GM12878 (cell line): ENCODE measurements around the gene GSTM5. TPM values are rescaled to one million over a fixed set of nuclear protein-coding genes. Genes with fewer than 3 reads are reported as not detected.

Experiments used
- ATAC-seq: fragments of 200-7000 bp; cut with Tn5 transposase; 3 replicates; pipeline ENCODE4 v1.9.1; 2020; ENCODE audit warnings: mild to moderate bottlenecking, moderate library complexity
- BruUV-seq: library from RNA; stranded (reverse); fragments of 400-500 nt; replicated peaks from 2 replicates; lab custom pipeline; 2021; lab: Mats Ljungman, UMichigan
- CTCF ChIA-PET: fragments of 300-600 bp; sonication (Branson Sonifier 250); formaldehyde crosslinking; extraction: SDS; loops from one replicate; lab custom pipeline; 2021; ENCODE audit warnings: inconsistent platforms; lab: Yijun Ruan, JAX
- POLR2A ChIA-PET: fragments of 350-600 bp; formaldehyde crosslinking; extraction: SDS; loops from one replicate; lab custom pipeline; 2021; ENCODE audit warnings: inconsistent platforms; lab: Charles Lee
- RAD21 ChIA-PET: fragments of 300-600 bp; sonication (Branson Sonifier 250); formaldehyde crosslinking; loops from one replicate; lab custom pipeline; 2023; ENCODE audit warnings: antibody characterized with exemption; ENCODE audit not compliant: unreplicated experiment; lab: Charles Lee
- SMC1A ChIA-PET: fragments of 300-600 bp; sonication (Branson Sonifier 250); formaldehyde crosslinking; loops from one replicate; lab custom pipeline; 2023; ENCODE audit not compliant: unreplicated experiment, uncharacterized antibody; lab: Charles Lee
- DNase-seq: peaks from one replicate; pipeline ENCODE4 v3.0.0-alpha.2; 2011; ENCODE audit warnings: low read depth, low spot score
- FAIRE-seq: peaks from 3 replicates; lab custom pipeline; 2011; peaks lifted over from hg19 to GRCh38; lab: Jason Lieb, UNC
- H2AFZ ChIP-seq: 2 replicates; pipeline ENCODE4 v1.6.0; 2011; ENCODE audit warnings: low read depth, low read length, control low read depth; ENCODE audit not compliant: control insufficient read depth
- H3K27ac ChIP-seq: 2 replicates; pipeline ENCODE4 v1.5.1; 2011; ENCODE audit warnings: control low read depth; ENCODE audit not compliant: control insufficient read depth, insufficient read depth
- H3K27me3 ChIP-seq, 2 experiments: replicated peaks in 1 of 2; 2 replicates each; pipeline versions ENCODE4 v1.6.0 to v1.6.1; 2011; ENCODE audit warnings: low read length in 1 of 2; ENCODE audit not compliant: control insufficient read depth in 2 of 2, insufficient read depth in 2 of 2
- H3K36me3 ChIP-seq, 2 experiments: 2 replicates each; pipeline ENCODE4 v1.5.1; 2011; ENCODE audit warnings: low read length in 1 of 2; ENCODE audit not compliant: control insufficient read depth in 2 of 2, insufficient read depth in 2 of 2
- H3K4me1 ChIP-seq: 2 replicates; pipeline ENCODE4 v1.6.1; 2011; ENCODE audit warnings: mild to moderate bottlenecking, low read length, moderate library complexity, mixed read lengths; ENCODE audit not compliant: control insufficient read depth, insufficient read depth
- H3K4me2 ChIP-seq: 2 replicates; pipeline ENCODE4 v1.6.0; 2011; ENCODE audit warnings: control low read depth; ENCODE audit not compliant: control insufficient read depth, insufficient read depth
- H3K4me3 ChIP-seq: fragments of 200-600 bp; sonication (generic); 2 replicates; pipeline ENCODE4 v1.5.1; 2016
- H3K79me2 ChIP-seq: 2 replicates; pipeline ENCODE4 v1.6.0; 2011; ENCODE audit warnings: low read length; ENCODE audit not compliant: control insufficient read depth, insufficient read depth
- H3K9ac ChIP-seq: 2 replicates; pipeline ENCODE4 v1.8.0; 2011; ENCODE audit warnings: low read length, control low read depth, mixed read lengths; ENCODE audit not compliant: control insufficient read depth, insufficient read depth
- H3K9me3 ChIP-seq: replicated peaks from 3 replicates; pipeline ENCODE4 v1.5.1; 2011; ENCODE audit warnings: mild to moderate bottlenecking, low read length; ENCODE audit not compliant: control insufficient read depth, insufficient read depth
- H4K20me1 ChIP-seq: 2 replicates; pipeline ENCODE4 v1.6.0; 2011; ENCODE audit not compliant: control insufficient read depth, insufficient read depth
- EED ChIP-seq: sonication (generic); IDR thresholded peaks from 2 replicates; pipeline ENCODE4 v1.6.1; 2016; ENCODE audit warnings: antibody characterized with exemption, low read depth
- RAD21 ChIP-seq: IDR thresholded peaks from 2 replicates; pipeline ENCODE4 v1.6.1; 2011; ENCODE audit warnings: mild to moderate bottlenecking, low read depth, low read length, moderate library complexity; ENCODE audit not compliant: insufficient read depth
- SUPT20H ChIP-seq: IDR thresholded peaks from 2 replicates; pipeline ENCODE4 v1.6.1; 2011; ENCODE audit warnings: low read depth, mild to moderate bottlenecking, low read length, moderate library complexity, borderline replicate concordance; ENCODE audit not compliant: control insufficient read depth
- ZNF384 ChIP-seq: IDR thresholded peaks from 2 replicates; pipeline ENCODE4 v1.6.1; 2012; ENCODE audit warnings: low read depth, mild to moderate bottlenecking, low read length, improper control_type of control experiment, borderline replicate concordance
- ZZZ3 ChIP-seq: IDR thresholded peaks from 2 replicates; pipeline ENCODE4 v1.6.1; 2011; ENCODE audit warnings: low read depth; ENCODE audit not compliant: control insufficient read depth, insufficient read length
- WGBS: methylation state at CpG from one replicate; pipeline ENCODE4 v1.1.6; 2016; ENCODE audit warnings: low lambda C conversion rate; ENCODE audit not compliant: insufficient replicate concordance, insufficient coverage; ENCODE audit errors: missing lambda C conversion rate; 5-methylcytosine and 5-hydroxymethylcytosine counted together
- in situ Hi-C: fragments of 300-500 bp; cut with MboI; formaldehyde crosslinking; loops from 9 replicates; pipeline ENCODE4 v1.14.3; 2018; ENCODE audit warnings: mixed read lengths
- intact Hi-C: fragments of 100-400 bp; cut with micrococcal nuclease; formaldehyde crosslinking; loops from one replicate; pipeline ENCODE4 v1.14.2; 2022; ENCODE audit not compliant: unreplicated experiment
- polyA plus RNA-seq, 11 experiments: library from polyadenylated mRNA; depleted of rRNA in 4 of 11; unstranded in 6 of 11; stranded (reverse) in 5 of 11; fragments of >200 nt; fragmentation: Nextera tagmentation in 4 of 11; fragmentation: Illumina TruSeq in 1 of 11; extraction: Ambion mirVana in 4 of 11; extraction: Trizol in 1 of 11; gene quantifications; 1 replicate in 1 of 11; 2 replicates in 10 of 11; pipeline versions ENCODE4 v1.2.1 to v1.2.3, GENCODE V29; 2011 to 2016; ENCODE audit warnings: inconsistent platforms in 2 of 11, missing spikeins in 2 of 11, low read depth in 1 of 11
- total RNA-seq, 4 experiments: library from RNA; depleted of rRNA in 3 of 4; stranded (reverse); fragments of >200 nt in 3 of 4; fragmentation: Illumina TruSeq in 1 of 4; extraction: Trizol in 1 of 4; gene quantifications; 2 replicates each; pipeline versions ENCODE4 v1.2.1 to v1.2.3, GENCODE V29; 2013 to 2021
- TF ChIP-seq, protein P1 (sequence below): fragments of 450-650 bp; IDR thresholded peaks from 2 replicates; pipeline ENCODE4 v1.6.1; 2017; ENCODE audit warnings: mild to moderate bottlenecking, moderate library complexity
- TF ChIP-seq, protein P2 (sequence below): fragments of 150-350 bp; IDR thresholded peaks from 2 replicates; pipeline ENCODE4 v1.6.1; 2014; ENCODE audit warnings: mild to moderate bottlenecking, low read depth, low read length
- TF ChIP-seq, protein P3 (sequence below): IDR thresholded peaks from 2 replicates; pipeline ENCODE4 v1.6.1; 2011; ENCODE audit warnings: borderline replicate concordance, low read depth, mild to moderate bottlenecking, moderate library complexity, mixed read lengths, low read length; ENCODE audit not compliant: insufficient read depth; ENCODE audit errors: extremely low read length
- TF ChIP-seq, protein P4 (sequence below): fragments of 450-650 bp; IDR thresholded peaks from 2 replicates; pipeline ENCODE4 v1.6.1; 2017; ENCODE audit warnings: borderline replicate concordance

Gene GSTM5
- total and polyA plus RNA-seq, 10 of the 15 experiments (the other 5 are each of a cell fraction or from before 2014, with no cell fraction given) = 0.10 to 0.37 (median 0.26) TPM; not detected in 1

DNA sequence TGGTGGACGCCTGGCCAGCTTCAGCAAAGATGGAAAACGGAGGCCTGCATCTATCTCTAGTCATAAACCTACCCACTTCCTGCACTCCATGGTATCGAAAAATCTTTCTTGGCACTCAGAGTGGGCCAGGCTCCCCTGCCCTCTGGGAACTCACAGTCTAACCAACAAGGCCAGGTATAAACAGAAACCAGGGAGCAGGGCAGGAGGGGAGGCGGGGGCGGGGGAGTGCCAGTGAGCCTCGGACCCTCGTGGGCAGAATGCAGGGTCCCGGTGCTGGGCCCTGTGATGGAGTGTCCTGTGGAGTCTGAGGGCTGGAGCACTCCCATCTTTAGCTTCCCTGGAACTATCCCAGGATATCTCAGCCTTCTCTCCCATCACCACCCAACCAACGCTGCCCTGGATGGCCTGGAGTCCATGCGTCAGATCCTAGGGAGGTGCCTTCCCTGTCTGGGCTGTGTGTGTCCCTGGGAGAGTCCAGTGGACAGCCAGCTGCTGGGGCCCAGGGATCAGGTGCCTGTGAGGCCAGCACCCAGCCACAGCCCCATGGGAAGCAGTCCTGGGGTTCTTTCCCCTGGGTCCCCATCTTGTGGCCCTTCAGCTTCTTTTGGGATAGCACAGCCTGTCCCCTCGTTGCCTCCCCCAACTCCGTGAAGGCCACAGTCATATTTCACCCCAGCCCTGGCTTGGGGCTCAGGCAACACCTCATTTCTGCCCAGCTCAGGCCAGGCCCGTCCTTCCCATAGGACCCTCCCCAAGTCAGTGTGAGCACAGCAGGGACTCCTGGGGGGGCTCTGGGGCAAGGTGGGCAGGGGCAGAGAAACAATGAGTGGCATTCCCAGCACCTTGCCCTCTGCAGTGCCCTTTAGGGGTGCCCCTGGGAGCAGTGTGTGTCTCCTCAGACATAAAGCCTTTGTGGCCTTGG, 52.8 kb downstream of the GSTM5 start (continued):
- TF ChIP-seq, protein P1, sequence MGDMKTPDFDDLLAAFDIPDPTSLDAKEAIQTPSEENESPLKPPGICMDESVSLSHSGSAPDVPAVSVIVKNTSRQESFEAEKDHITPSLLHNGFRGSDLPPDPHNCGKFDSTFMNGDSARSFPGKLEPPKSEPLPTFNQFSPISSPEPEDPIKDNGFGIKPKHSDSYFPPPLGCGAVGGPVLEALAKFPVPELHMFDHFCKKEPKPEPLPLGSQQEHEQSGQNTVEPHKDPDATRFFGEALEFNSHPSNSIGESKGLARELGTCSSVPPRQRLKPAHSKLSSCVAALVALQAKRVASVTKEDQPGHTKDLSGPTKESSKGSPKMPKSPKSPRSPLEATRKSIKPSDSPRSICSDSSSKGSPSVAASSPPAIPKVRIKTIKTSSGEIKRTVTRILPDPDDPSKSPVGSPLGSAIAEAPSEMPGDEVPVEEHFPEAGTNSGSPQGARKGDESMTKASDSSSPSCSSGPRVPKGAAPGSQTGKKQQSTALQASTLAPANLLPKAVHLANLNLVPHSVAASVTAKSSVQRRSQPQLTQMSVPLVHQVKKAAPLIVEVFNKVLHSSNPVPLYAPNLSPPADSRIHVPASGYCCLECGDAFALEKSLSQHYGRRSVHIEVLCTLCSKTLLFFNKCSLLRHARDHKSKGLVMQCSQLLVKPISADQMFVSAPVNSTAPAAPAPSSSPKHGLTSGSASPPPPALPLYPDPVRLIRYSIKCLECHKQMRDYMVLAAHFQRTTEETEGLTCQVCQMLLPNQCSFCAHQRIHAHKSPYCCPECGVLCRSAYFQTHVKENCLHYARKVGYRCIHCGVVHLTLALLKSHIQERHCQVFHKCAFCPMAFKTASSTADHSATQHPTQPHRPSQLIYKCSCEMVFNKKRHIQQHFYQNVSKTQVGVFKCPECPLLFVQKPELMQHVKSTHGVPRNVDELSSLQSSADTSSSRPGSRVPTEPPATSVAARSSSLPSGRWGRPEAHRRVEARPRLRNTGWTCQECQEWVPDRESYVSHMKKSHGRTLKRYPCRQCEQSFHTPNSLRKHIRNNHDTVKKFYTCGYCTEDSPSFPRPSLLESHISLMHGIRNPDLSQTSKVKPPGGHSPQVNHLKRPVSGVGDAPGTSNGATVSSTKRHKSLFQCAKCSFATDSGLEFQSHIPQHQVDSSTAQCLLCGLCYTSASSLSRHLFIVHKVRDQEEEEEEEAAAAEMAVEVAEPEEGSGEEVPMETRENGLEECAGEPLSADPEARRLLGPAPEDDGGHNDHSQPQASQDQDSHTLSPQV = no peak

DNA sequence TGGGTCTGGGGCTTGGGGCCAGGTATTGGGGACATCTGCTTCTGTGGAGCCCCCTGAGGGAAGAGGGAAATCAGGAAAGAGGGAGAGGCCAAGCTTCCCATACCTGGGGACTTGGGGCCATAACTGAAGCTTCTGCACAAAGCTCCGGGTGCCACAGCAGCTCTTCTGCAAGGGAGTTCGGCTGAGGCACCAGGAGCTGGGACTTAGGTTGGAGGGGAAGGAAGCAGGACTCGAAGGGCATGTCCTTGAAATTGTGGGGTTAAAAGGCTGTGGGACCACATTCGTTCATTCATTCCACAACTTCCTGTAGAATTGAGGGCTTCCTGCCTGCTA, 53.4 kb downstream of the GSTM5 start:
- RAD21 ChIA-PET = interaction anchor here (0.8 to 2.0 kb wide), 2 partner anchors 125 to 220 kb away, joined by 3 to 5 read pairs; no protein-coding TSS in a partner anchor
- SMC1A ChIA-PET = interaction anchor here (2.7 kb wide), 1 partner anchor 125 kb away, joined by 8 read pairs; no protein-coding TSS in a partner anchor
- H3K9me3 ChIP-seq = no peaks in the 10 kb centered on the region
- H3K4me2 ChIP-seq = no peak overlapping the region
- 50% methylated on average over 4 of the region's 4 CpGs for WGBS
- FAIRE-seq (no peak), ATAC-seq (no peak), DNase-seq (no peak)
- no TSS peak for BruUV-seq
- H3K27ac ChIP-seq = no peak overlapping the region
- no peak overlapping the region for H3K4me3 ChIP-seq
- in situ Hi-C loops = no loop called here
- intact Hi-C loops = no loop called here
- no peaks in the 10 kb centered on the region for H3K4me1 ChIP-seq
- H3K9ac ChIP-seq = no peak overlapping the region
- H3K36me3 ChIP-seq = no peaks in the 10 kb centered on the region
- no peak overlapping the region for H2AFZ ChIP-seq
- POLR2A ChIA-PET = no interaction called here
- H3K79me2 ChIP-seq = no peaks in the 10 kb centered on the region
- H4K20me1 ChIP-seq = no peaks in the 10 kb centered on the region
- no peaks in the 10 kb centered on the region; a peak in 1 of 4 replicates for H3K27me3 ChIP-seq
- CTCF ChIA-PET = interaction anchor here (0.7 to 1.9 kb wide), 9 partner anchors 9 to 220 kb away, joined by 3 to 8 read pairs (median 4); partner anchors contain the start of gene AHCYL1
- TF ChIP-seq, protein P2, sequence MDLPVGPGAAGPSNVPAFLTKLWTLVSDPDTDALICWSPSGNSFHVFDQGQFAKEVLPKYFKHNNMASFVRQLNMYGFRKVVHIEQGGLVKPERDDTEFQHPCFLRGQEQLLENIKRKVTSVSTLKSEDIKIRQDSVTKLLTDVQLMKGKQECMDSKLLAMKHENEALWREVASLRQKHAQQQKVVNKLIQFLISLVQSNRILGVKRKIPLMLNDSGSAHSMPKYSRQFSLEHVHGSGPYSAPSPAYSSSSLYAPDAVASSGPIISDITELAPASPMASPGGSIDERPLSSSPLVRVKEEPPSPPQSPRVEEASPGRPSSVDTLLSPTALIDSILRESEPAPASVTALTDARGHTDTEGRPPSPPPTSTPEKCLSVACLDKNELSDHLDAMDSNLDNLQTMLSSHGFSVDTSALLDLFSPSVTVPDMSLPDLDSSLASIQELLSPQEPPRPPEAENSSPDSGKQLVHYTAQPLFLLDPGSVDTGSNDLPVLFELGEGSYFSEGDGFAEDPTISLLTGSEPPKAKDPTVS = no peak
- TF ChIP-seq EED (no peak), ZZZ3 (no peak), ZNF384 (no peak), SUPT20H (no peak), RAD21 (no peak)
- TF ChIP-seq, protein P3, sequence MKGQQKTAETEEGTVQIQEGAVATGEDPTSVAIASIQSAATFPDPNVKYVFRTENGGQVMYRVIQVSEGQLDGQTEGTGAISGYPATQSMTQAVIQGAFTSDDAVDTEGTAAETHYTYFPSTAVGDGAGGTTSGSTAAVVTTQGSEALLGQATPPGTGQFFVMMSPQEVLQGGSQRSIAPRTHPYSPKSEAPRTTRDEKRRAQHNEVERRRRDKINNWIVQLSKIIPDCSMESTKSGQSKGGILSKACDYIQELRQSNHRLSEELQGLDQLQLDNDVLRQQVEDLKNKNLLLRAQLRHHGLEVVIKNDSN = no peak
- TF ChIP-seq, protein P4, sequence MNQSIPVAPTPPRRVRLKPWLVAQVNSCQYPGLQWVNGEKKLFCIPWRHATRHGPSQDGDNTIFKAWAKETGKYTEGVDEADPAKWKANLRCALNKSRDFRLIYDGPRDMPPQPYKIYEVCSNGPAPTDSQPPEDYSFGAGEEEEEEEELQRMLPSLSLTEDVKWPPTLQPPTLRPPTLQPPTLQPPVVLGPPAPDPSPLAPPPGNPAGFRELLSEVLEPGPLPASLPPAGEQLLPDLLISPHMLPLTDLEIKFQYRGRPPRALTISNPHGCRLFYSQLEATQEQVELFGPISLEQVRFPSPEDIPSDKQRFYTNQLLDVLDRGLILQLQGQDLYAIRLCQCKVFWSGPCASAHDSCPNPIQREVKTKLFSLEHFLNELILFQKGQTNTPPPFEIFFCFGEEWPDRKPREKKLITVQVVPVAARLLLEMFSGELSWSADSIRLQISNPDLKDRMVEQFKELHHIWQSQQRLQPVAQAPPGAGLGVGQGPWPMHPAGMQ = no peak
